ENCODE data around the gene ROPN1L.

Gene ROPN1L

DNA sequence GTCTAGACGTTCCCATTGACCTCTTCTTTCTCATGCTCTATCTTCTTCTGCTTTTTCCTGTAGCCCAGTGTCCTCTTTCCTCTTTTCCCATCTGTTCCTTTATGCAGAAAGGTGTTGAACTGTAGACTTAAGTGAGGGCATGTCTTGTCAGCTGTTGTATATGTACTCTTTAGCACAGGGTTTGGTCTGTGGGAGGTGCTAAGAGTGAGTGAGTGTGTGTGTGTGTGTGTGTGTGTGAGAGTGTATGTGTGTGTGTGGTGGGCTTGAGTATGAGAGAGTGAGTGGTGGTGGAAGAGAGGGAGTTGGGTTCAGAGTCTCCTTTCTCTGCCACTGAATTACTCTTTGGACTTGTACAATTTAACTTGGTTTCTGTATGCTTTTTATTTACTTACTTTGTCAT, 10.3 kb upstream of the ROPN1L start:
- DNase-seq: no peak

DNA sequence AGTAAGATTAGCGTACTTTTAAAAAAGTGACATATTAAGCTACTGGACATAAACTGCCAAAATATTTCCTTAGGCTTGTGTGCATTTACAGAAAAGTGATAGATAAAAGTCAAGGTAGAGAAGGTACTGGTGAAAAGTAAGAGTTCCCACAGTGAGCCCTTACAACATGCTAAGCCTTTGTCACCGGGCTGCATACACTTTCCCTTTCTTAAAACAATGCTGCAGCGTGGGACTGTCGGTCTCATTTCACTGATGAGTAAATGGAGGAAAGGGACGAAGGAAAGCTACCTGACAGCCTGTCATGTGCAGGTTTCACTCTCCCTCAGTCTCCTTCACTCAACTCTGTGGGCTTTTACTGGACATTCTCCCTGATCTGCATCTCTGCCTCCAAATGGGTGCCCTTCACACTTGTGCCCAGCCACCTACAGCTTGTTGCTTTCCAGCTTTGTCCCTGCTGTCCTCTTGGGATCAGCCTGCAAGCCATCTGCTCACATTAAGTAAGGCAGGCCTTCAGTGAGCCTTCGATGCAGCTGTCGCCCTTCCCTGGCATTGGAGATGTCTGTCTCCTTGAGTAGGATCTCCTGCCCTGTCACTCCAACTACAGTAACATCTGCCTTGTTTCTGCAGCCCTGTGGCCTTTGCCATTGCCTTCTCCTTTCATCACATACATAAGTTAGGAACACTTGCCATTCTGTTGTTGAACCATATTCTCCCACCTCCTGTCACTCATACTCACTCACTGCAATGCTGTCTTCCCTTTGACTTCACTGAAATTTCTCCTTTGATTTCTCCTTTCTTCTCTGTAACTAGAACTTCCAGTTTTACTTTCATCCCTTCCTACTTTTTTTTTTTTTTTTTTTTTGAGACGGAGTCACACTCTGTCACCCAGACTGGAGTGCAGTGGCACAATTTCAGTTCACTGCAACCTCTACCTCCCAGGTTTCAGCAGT, 9.3 kb upstream of the ROPN1L start:
- DNase-seq: no peak

DNA sequence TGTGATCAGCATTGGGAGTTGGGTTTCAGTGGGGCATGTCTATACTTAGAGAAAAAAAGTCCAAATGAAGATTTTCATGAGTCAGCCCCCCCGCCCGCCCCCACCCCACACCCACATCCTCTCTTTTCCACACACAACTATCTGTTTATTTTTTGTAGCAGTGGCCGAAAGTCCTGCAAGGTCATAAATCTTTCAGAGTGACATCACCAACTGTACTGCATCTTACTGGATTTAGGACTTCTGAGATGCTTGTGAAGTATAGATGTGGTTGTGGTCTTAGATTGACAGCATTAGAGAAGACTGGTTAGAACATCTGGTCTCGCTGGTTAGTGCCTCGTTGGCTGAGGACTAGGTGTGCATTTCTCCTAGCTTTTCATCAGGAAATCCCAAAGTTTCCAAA, 7.3 kb upstream of the ROPN1L start:
- no peak for DNase-seq

DNA sequence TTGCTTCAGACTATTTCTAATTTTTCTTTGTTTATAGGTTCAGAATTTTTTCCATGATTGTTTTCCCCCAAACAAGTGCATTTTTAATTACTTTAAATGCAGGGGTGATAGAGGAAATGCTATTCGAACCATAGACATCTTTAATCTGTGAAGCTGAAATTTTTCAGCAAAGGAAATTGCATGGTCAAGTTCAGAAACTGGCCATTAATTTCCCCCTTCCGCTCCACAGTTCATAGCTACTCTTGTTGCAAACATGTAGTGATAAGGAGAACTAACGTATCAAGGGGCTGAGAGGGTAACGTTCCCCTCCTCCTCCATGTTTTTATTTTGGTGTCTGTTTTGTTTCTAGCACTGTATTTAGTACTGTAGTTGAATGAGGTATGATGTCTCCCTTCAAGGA, 3.4 kb upstream of the ROPN1L start:
- DNase-seq: no peak

- no peak for DNase-seq
These were observed 2.0 kb upstream of the ROPN1L start for GRCh38 chr5:10439692-10440091.

DNA sequence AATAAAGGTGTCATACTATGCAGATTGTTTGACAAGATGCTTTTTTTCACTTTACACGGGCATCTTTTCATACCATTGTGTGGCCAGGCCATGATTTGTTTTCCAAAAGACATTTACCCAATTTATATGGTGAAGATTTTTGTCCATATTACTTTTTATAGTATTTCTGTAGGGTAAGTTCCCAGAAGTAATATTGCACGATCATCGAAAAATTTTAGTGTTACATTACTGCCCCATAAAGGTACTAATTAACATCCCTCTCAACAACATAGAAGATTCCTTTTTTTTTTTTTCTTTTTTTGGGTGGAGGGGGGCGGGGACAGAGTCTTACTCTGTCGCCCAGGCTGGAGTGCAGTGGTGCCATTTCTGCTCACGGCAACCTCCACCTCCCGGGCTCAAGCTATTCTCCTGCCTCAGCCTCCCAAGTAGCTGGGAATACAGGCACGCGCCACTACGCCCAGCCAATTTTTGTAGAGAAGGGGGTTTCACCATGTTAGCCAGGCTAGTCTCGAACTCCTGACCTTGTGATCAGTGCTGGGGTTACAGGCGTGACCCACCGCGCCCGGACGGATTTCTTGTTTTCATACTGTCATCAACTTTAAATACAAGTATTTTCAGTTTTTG, 1.2 kb upstream of the ROPN1L start:
- no peak for DNase-seq

GRCh38 chr5:10441992-10442435, 335 bp downstream of the ROPN1L start:
- no peak for DNase-seq

GRCh38 chr5:10442576-10442975, 897 bp downstream of the ROPN1L start:
- no peak for DNase-seq

DNA sequence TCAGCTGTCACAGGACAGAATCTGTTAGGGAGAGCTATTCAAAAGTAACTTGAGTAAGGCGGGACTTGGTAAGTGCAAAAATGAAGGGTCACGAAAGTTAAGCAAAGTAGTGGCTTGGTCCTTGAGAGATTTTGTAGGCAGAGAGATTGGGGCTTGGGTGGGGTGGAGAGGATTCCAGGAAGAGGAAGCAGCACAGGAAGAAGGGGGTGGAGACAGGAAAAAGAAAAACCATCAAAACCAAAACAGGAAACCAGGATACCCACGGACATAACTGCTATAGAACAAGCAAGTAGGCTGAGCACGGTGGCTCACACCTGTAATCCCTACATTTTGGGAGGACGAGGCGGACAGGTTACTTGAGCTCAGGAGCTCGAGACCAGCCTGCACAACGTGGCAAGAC, 3.7 kb downstream of the ROPN1L start:
- no peak for DNase-seq

DNA sequence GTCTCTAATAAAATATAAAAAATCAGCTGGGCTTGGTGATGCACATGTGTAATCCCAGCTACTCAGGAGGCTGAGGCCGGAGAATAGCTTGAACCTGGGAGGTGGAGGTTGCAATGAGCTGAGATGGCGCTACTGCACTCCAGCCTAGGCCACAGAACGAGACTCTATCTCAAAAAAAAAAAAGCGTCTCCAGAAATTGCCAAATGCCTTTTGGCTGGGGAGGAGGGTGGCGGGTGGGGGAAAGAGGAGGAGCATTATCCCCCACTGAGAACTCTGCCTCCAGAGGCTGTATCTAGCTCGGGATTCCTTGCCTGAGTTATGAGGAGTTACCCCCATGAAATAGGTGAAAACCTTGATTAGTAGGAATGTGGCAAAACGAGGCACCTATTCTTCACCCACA, 4.8 kb downstream of the ROPN1L start:
- no peak for DNase-seq

DNA sequence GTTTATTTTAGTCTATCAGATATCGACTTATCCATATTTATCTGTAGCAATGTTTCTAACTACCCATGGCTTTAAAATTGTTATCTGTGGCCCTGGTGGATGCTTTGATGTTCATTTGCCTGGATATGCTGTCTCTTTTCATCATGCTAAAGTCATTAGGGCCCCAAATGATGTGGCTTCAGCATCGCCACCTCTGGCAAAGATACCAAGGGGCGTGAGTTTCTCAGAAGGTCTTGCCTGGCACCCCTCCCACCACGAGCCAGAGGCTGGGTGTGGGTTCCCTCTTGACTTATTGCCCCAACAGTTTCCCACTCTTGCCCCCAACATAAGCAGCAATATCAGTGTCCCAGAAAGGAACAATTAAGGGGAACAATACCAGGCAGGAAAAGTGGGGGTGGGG, 5.4 kb downstream of the ROPN1L start:
- no peak for DNase-seq

DNA sequence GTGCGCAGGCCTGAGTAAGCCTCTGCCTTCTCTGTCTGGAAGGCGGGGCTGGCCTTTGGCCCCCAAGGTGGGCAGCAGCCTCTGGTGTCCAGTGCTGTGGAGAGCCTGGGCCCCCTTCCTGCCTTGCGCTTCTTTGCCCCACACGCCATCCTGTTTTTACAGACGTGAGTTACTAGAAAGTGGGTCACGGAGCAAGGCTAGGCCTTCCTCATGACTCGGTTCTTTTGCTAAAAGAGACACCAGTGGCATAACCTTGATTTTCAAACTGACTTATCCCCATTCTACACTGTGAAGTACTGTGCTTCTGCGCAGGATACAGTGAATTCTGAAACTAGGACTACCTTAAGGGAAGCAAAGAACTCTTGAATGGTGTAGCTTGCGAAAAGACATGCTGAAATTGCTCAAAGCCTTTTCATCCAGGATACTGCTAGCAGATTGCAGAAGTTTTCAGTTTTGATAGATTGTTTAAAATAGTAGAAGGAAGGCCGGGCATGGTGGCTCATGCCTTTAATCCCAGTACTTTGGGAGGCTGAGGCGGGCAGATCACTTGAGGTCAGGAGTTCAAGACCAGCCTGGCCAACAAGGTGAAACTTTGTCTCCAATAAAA, 7.2 kb downstream of the ROPN1L start:
- no peak for DNase-seq

- DNase-seq: no peak
These were observed 9.6 kb downstream of the ROPN1L start for GRCh38 chr5:10451137-10451824.

DNA sequence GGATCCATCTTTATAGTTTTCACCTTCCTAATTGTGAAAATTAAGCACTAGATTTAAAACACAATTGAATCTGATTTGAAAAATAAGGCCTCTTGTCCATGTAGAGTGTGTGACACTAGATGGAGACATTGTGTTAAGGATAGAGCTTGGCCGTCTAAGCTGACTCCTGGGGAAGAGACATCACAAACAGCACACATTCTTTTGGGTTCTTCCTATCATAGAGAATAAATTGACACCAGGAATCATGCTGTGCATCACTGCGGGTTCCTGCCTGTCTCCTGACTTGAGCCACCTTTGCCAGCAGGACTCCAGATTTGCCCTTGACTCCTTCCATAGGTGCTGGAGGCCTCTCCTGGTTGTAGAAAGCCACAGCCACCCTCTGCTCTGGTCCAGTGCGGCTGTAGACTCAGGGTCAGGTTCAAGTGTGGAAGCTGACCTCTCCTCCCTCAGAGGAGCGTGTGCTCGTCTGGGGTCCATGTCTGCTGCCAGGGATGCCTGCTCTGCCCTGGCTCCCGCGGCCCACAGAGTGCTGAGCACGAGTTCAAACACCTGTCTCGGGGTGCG, 11.2 kb downstream of the ROPN1L start:
- no peak for DNase-seq

- DNase-seq: no peak
These were observed 11.9 kb downstream of the ROPN1L start for GRCh38 chr5:10453545-10453944.

GRCh38 chr5:10454591-10455276, 13.1 kb downstream of the ROPN1L start:
- DNase-seq: no peak

- no peak for DNase-seq
These were observed 13.6 kb downstream of the ROPN1L start for GRCh38 chr5:10455277-10455670.

- no peak for DNase-seq
These were observed 15.1 kb downstream of the ROPN1L start for GRCh38 chr5:10456583-10457420.

DNA sequence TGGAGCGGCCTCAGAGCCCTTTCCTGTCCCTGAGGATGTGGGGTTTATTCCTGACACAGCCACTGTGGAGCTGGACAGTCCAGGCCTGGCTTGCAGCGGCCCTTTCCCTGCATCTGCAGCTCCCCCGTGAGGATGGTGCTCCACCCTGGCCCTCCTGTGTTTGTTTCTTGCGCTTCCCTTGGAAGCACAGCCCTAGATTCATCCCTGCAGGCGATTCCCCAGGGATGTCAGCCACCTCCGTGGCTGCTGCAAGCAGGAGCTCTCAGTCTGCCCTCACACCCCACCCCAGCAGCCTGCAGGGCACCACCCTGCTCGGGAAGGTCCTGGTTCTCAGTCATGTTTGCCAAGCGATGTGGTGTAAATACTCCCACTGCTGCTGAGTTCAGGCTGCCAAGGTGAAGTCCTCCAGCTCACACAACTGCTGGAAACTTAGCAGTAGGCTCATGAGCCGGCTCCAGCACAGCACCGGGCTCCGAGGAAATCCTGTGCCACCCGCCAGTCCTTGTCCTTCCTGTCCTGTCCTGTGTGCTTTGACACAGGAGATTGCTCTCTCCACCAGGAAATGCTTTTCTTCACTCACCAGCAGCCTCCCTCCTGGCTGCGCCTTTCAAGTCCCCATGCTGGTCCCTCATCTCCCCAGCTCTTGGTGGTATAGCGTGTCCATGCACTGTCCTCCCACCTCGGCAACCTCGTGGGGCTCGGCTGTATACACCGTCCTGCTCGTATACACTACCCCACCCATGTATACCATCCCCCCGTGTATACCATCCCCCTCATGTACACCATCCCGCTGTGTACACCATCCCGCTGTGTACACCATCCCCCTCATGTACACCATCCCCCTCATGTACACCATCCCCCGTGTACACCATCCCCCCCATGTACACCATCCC, 16.2 kb downstream of the ROPN1L start:
- DNase-seq: no peak

Measured in GOT3 (cell line).